Measurements from ENCODE around the gene PPP1R1A. TPM values are rescaled to one million over a fixed set of nuclear protein-coding genes. Genes with fewer than 3 reads are reported as not detected.

Gene PPP1R1A
- total and polyA plus RNA-seq, 2 donors (not counting 1 experiment from before 2014, with no cell fraction given), result not detected

GRCh38 chr12:54585243-54585642, 3.2 kb downstream of the PPP1R1A start:
- Histone ChIP-seq H3K9me3 (ENCODE audit: control extremely low read depth in 1 of 3, control insufficient read depth in 2 of 3, insufficient read depth in 1 of 3, low read length in 2 of 3) (no peaks in the 10 kb centered on the region), H2AFZ (ENCODE audit: insufficient read depth, low read depth, low read length, poor library complexity, severe bottlenecking) (no peak overlapping the region), H3K27me3 (replicated peaks in 1 of 4; ENCODE audit: control extremely low read depth in 1 of 4, control insufficient read depth in 3 of 4, insufficient read depth in 4 of 4, low read length in 3 of 4) (peaks cover 0 to 45% (median 16%) of the 10 kb centered on the region in 4 experiments), H3K4me2 (replicated peaks; ENCODE audit: low read depth, low read length, poor library complexity, severe bottlenecking) (no peak overlapping the region), H3K4me3 (ENCODE audit: control extremely low read depth in 1 of 5, extremely low read depth in 1 of 5, insufficient read depth in 1 of 5, low read depth in 2 of 5, low read length in 4 of 5) (no peak overlapping the region), H3K36me3 (replicated peaks in 1 of 2; ENCODE audit: control extremely low read depth in 1 of 2, control insufficient read depth in 1 of 2, extremely low read depth in 1 of 2, insufficient read depth in 2 of 2, low read length in 1 of 2) (no peaks in the 10 kb centered on the region), H4K20me1 (ENCODE audit: control insufficient read depth, insufficient read depth, low read length, poor library complexity, severe bottlenecking) (no peaks in the 10 kb centered on the region), H3K79me2 (ENCODE audit: control insufficient read depth, insufficient read depth, low read length) (no peaks in the 10 kb centered on the region), H3K27ac (ENCODE audit: low read length in 2 of 2) (no peak overlapping the region), H3K4me1 (ENCODE audit: control insufficient read depth in 2 of 2, insufficient read depth in 2 of 2, low read length in 2 of 2) (peaks cover 6 to 12% of the 10 kb centered on the region in 2 donors), H3K9ac (ENCODE audit: low read length) (no peak overlapping the region)
- intact Hi-C loops (cut with micrococcal nuclease), result no loop called here
- ChIA-PET POLR2A (no interaction called here), CTCF (interaction anchor here (1.8 kb wide), 1 partner anchor 11 kb away, joined by 8 read pairs; no protein-coding TSS in a partner anchor)
- no peak for ATAC-seq (ENCODE audit: low read depth)
- Mint-ChIP-seq H3K27me3 (peaks cover 57% of the 10 kb centered on the region), H3K27ac (no peak overlapping the region), H3K4me3 (no peak overlapping the region), H3K9me3 (ENCODE audit: insufficient read depth) (no peaks in the 10 kb centered on the region), H3K4me1 (peaks cover 7% of the 10 kb centered on the region)
- no peak for TF ChIP-seq EZH2 (IDR thresholded peaks at IDR 0.05; ENCODE audit: borderline replicate concordance, insufficient read depth, low read depth, low read length, poor library complexity, severe bottlenecking)
- no peak for TF ChIP-seq CTCF (IDR thresholded peaks at IDR 0.05)
- no CpG with 5 or more reads among the region's 2 CpGs for WGBS (ENCODE audit: insufficient coverage)
- DNase-seq, result no peak

- no peak overlapping the region for H3K27ac ChIP-seq (ENCODE audit: low read length in 2 of 2)
- no peak overlapping the region for H3K9ac ChIP-seq (ENCODE audit: low read length)
- Mint-ChIP-seq H3K9me3 (ENCODE audit: insufficient read depth) (no peaks in the 10 kb centered on the region), H3K27me3 (peaks cover 46% of the 10 kb centered on the region), H3K27ac (no peak overlapping the region), H3K4me3 (no peak overlapping the region), H3K4me1 (peaks cover 11% of the 10 kb centered on the region)
- H3K9me3 ChIP-seq (ENCODE audit: control extremely low read depth in 1 of 3, control insufficient read depth in 2 of 3, insufficient read depth in 1 of 3, low read length in 2 of 3), result no peaks in the 10 kb centered on the region
- WGBS (ENCODE audit: insufficient coverage), result 100% methylated on average over 2 of the region's 9 CpGs
- CTCF ChIA-PET, result interaction anchor here (1.6 to 1.8 kb wide), 2 partner anchors 10 to 12 kb away, joined by 3 to 8 read pairs; no protein-coding TSS in a partner anchor
- TF ChIP-seq CTCF (IDR thresholded peaks at IDR 0.05), result no peak
- TF ChIP-seq EZH2 (IDR thresholded peaks at IDR 0.05; ENCODE audit: borderline replicate concordance, insufficient read depth, low read depth, low read length, poor library complexity, severe bottlenecking), result no peak
- DNase-seq, result no peak
- H3K27me3 ChIP-seq (replicated peaks in 1 of 4; ENCODE audit: control extremely low read depth in 1 of 4, control insufficient read depth in 3 of 4, insufficient read depth in 4 of 4, low read length in 3 of 4), result peaks cover 0 to 34% (median 11%) of the 10 kb centered on the region in 4 experiments
- H3K36me3 ChIP-seq (replicated peaks in 1 of 2; ENCODE audit: control extremely low read depth in 1 of 2, control insufficient read depth in 1 of 2, extremely low read depth in 1 of 2, insufficient read depth in 2 of 2, low read length in 1 of 2), result no peaks in the 10 kb centered on the region
- H3K4me3 ChIP-seq (ENCODE audit: control extremely low read depth in 1 of 5, extremely low read depth in 1 of 5, insufficient read depth in 1 of 5, low read depth in 2 of 5, low read length in 4 of 5), result no peak overlapping the region
- intact Hi-C loops (cut with micrococcal nuclease), result no loop called here
- H4K20me1 ChIP-seq (ENCODE audit: control insufficient read depth, insufficient read depth, low read length, poor library complexity, severe bottlenecking), result no peaks in the 10 kb centered on the region
- H3K4me2 ChIP-seq (replicated peaks; ENCODE audit: low read depth, low read length, poor library complexity, severe bottlenecking), result no peak overlapping the region
- POLR2A ChIA-PET, result no interaction called here
- no peak overlapping the region for H2AFZ ChIP-seq (ENCODE audit: insufficient read depth, low read depth, low read length, poor library complexity, severe bottlenecking)
- no peak for ATAC-seq (ENCODE audit: low read depth)
- no peaks in the 10 kb centered on the region for H3K79me2 ChIP-seq (ENCODE audit: control insufficient read depth, insufficient read depth, low read length)
- H3K4me1 ChIP-seq (ENCODE audit: control insufficient read depth in 2 of 2, insufficient read depth in 2 of 2, low read length in 2 of 2), result peaks cover 10 to 12% of the 10 kb centered on the region in 2 donors
These were observed 4.3 kb downstream of the PPP1R1A start for GRCh38 chr12:54584128-54584527.

Measured in B cell (primary cell).